ENCODE data around the gene SLC35F3. TPM values are rescaled to one million over a fixed set of nuclear protein-coding genes. Genes with fewer than 3 reads are reported as not detected.
A peak's percentile ranks its signal among the peaks of the same experiment; 100 is the strongest.

Gene SLC35F3
- total RNA-seq, 2 experiments from 2014 or later = 0.08 TPM; not detected in 1

DNA sequence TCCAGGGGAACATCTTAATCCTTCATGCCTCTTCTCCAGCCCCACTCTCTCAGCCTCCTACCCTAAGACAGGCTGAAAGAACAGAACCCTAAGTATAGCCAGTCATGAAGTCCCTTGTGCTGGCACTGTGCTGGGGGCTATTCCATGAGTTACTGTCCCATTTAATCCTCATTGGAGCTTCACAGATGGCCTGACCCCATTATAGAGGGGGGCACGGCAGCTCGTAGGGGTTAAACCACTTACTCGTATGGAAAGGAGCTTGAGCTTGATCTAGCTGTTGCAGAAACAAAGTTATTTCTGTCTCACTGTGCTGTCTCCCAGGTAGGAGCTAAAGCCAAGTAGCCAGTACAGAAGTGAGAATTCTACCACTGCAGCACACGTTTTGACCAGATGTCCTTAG is 265.6 kb downstream of the SLC35F3 start:
- no peaks in the 10 kb centered on the region for H3K27me3 ChIP-seq (ENCODE audit: control insufficient read depth in 1 of 2, insufficient read depth in 2 of 2, low read length in 2 of 2)
- no peak overlapping the region for H3K27ac ChIP-seq (ENCODE audit: low read depth in 1 of 2, low read length in 2 of 2)
- peaks cover 13% of the 10 kb centered on the region for H3K4me1 Mint-ChIP-seq (ENCODE audit: low read depth)
- H3K9me3 ChIP-seq (ENCODE audit: control insufficient read depth in 1 of 2, insufficient read depth in 1 of 2, low read length in 2 of 2) = no peaks in the 10 kb centered on the region
- POLR2A ChIA-PET = no interaction called here
- no peaks in the 10 kb centered on the region for H3K36me3 ChIP-seq (ENCODE audit: insufficient read depth, low read length)
- H3K36me3 Mint-ChIP-seq (ENCODE audit: low read depth) = no peaks in the 10 kb centered on the region
- H3K9me3 Mint-ChIP-seq = no peaks in the 10 kb centered on the region
- H3K4me1 ChIP-seq (ENCODE audit: insufficient read depth, low read length) = peaks cover 15% of the 10 kb centered on the region
- no peak overlapping the region for H3K4me3 ChIP-seq (ENCODE audit: low read length)
- H3K4me3 Mint-ChIP-seq = no peak overlapping the region
- no peaks in the 10 kb centered on the region for H3K27me3 Mint-ChIP-seq
- CTCF ChIA-PET = no interaction called here
- intact Hi-C loops (cut with DNase I, micrococcal nuclease) = no loop called here
- TF ChIP-seq, protein P1, sequence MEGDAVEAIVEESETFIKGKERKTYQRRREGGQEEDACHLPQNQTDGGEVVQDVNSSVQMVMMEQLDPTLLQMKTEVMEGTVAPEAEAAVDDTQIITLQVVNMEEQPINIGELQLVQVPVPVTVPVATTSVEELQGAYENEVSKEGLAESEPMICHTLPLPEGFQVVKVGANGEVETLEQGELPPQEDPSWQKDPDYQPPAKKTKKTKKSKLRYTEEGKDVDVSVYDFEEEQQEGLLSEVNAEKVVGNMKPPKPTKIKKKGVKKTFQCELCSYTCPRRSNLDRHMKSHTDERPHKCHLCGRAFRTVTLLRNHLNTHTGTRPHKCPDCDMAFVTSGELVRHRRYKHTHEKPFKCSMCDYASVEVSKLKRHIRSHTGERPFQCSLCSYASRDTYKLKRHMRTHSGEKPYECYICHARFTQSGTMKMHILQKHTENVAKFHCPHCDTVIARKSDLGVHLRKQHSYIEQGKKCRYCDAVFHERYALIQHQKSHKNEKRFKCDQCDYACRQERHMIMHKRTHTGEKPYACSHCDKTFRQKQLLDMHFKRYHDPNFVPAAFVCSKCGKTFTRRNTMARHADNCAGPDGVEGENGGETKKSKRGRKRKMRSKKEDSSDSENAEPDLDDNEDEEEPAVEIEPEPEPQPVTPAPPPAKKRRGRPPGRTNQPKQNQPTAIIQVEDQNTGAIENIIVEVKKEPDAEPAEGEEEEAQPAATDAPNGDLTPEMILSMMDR (IDR thresholded peaks at IDR 0.05) = no peak
- H3K27ac Mint-ChIP-seq = no peak overlapping the region
- no peak for ATAC-seq (ENCODE audit: poor library complexity)
- DNase-seq = no peak

DNA sequence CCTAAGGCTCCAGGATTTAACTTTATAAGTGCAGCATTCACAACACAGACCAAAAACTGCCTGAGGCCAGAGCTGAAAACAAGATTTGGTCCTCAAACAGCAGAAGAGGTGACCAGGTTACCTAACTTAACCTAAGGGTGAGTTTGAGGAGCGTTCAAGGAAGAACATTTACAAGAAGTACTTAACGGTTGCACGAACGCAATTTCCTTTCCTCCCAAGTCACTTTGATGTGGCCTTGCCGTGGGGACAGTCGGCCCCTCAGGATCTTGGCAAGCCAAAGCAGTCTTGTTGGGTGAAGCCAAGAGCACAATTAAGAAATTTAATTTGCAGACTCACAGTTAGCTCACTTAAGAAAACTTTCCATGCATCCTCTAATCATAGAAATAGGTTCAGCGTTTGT is 266.1 kb downstream of the SLC35F3 start:
- Histone ChIP-seq H3K36me3 (ENCODE audit: insufficient read depth, low read length) (no peaks in the 10 kb centered on the region), H3K27ac (ENCODE audit: low read depth in 1 of 2, low read length in 2 of 2) (no peak overlapping the region), H3K9me3 (ENCODE audit: control insufficient read depth in 1 of 2, insufficient read depth in 1 of 2, low read length in 2 of 2) (no peaks in the 10 kb centered on the region), H3K27me3 (ENCODE audit: control insufficient read depth in 1 of 2, insufficient read depth in 2 of 2, low read length in 2 of 2) (no peaks in the 10 kb centered on the region), H3K4me1 (ENCODE audit: insufficient read depth, low read length) (peaks cover 15% of the 10 kb centered on the region), H3K4me3 (ENCODE audit: low read length) (no peak overlapping the region)
- H3K4me1 Mint-ChIP-seq (ENCODE audit: low read depth) = peaks cover 13% of the 10 kb centered on the region
- H3K27ac Mint-ChIP-seq = no peak overlapping the region
- no peaks in the 10 kb centered on the region for H3K9me3 Mint-ChIP-seq
- intact Hi-C loops (cut with DNase I, micrococcal nuclease) = no loop called here
- ChIA-PET CTCF (no interaction called here), POLR2A (no interaction called here)
- DNase-seq (peak in 2 of 14 experiments; percentile 7 to 13), ATAC-seq (ENCODE audit: poor library complexity) (no peak)
- no peak overlapping the region for H3K4me3 Mint-ChIP-seq
- H3K36me3 Mint-ChIP-seq (ENCODE audit: low read depth) = no peaks in the 10 kb centered on the region
- TF ChIP-seq, protein P1 (IDR thresholded peaks at IDR 0.05) = no peak
- no peaks in the 10 kb centered on the region for H3K27me3 Mint-ChIP-seq

DNA sequence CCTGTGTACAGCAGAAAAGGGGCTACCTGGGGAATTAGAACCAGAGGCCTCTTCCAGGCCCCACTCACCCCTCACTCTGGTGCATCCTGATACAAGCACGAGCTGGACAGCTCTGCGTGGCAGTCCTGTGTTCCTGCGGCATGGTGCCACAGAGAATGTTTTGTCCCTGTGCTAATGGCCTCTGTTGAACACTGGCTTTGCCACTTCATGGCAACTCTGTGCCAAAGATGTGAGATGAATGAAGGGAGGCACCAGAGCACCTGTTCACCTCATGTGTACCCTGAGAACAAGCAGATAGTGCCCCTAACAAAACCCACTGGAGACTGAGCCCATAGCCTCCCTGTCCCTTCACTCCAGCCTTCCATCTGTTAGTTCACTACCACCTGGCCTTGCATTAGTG is 269.5 kb downstream of the SLC35F3 start:
- Mint-ChIP-seq H3K9me3 (peaks cover 2% of the 10 kb centered on the region), H3K27me3 (peaks cover 8% of the 10 kb centered on the region), H3K4me1 (ENCODE audit: low read depth) (peaks cover 13% of the 10 kb centered on the region), H3K27ac (no peak overlapping the region), H3K4me3 (no peak overlapping the region), H3K36me3 (ENCODE audit: low read depth) (no peaks in the 10 kb centered on the region)
- ATAC-seq (ENCODE audit: poor library complexity) (no peak), DNase-seq (no peak)
- intact Hi-C loops (cut with DNase I, micrococcal nuclease) = no loop called here
- no peak overlapping the region for H3K27ac ChIP-seq (ENCODE audit: low read depth in 1 of 2, low read length in 2 of 2)
- POLR2A ChIA-PET = no interaction called here
- H3K9me3 ChIP-seq (ENCODE audit: control insufficient read depth in 1 of 2, insufficient read depth in 1 of 2, low read length in 2 of 2) = peaks cover 0 to 4% of the 10 kb centered on the region in 2 experiments
- peaks cover 15% of the 10 kb centered on the region for H3K4me1 ChIP-seq (ENCODE audit: insufficient read depth, low read length)
- no peaks in the 10 kb centered on the region for H3K27me3 ChIP-seq (ENCODE audit: control insufficient read depth in 1 of 2, insufficient read depth in 2 of 2, low read length in 2 of 2)
- no peaks in the 10 kb centered on the region for H3K36me3 ChIP-seq (ENCODE audit: insufficient read depth, low read length)
- CTCF ChIA-PET = no interaction called here
- TF ChIP-seq, protein P1 (IDR thresholded peaks at IDR 0.05) = no peak
- no peak overlapping the region for H3K4me3 ChIP-seq (ENCODE audit: low read length)

Measured in CD4-positive, alpha-beta T cell (primary cell).